ENCODE data around the gene PAX8.
"Not testable (repeated sequence)": the region's sequence is repeated elsewhere in the genome, so short reads cannot be mapped to it uniquely, and the experiment has no call there.

Gene PAX8

DNA sequence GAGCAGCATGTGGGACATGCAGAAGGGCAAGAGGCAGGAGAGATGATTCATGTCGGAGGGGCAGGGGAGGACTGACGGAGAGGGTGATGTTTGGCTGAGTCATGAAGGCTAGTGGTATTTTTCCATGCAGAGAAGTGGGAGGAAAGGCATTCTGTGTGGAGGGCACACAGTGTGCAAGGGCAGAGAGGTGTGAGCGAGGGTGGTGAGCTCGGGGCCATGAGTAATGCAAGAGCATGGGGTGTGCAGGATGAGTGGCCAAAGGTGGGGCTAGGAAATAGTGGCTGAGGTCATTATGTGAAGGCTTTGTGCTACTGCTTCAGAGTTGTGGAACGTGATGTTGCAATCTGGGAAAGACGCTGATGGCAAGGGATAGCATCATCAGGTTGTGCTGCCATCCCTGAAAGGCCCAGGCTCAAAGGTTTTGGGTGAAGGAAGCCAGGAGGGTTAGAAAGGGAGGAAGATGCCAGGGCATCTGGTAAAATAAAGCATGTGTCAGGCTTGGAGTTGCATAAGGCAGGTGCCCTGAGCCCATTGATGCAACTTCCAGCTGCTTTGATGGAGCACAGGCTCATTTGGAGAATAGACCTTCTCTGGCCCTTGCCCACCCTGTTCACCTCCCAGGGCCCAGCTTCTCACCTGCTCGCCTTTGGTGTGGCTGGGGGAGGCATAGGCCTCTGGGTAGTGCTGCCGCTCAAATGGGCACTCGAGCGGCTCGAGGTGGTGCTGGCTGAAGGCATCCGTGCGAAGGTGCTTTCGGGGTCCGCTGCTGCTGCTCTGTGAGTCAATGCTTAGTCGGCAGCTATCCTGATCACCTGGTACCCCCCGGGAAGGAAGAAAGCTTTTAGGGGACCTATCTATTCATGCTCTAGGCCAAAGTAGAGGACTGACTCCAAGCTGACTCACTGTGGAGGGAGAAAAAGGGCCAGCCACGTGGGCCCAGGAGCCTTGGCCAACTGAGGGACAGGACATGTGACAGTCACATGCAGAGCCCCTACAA lies 37.5 kb downstream of the PAX8 start:
- Mint-ChIP-seq H3K4me3 (peak overlapping the region; percentile 5), H3K4me1 (ENCODE audit: low read depth) (peaks cover 61% of the 10 kb centered on the region), H3K27me3 (no peaks in the 10 kb centered on the region), H3K36me3 (ENCODE audit: low read depth) (peaks cover 42% of the 10 kb centered on the region), H3K9me3 (no peaks in the 10 kb centered on the region), H3K27ac (peak overlapping the region; percentile 93)
- peak; percentile 68 for DNase-seq

GRCh38 chr2:113240150-113240914 lies 38.4 kb downstream of the PAX8 start:
- H3K27ac Mint-ChIP-seq = peak overlapping the region; percentile 93
- H3K27me3 Mint-ChIP-seq = no peaks in the 10 kb centered on the region
- peak overlapping the region; percentile 5 for H3K4me3 Mint-ChIP-seq
- H3K36me3 Mint-ChIP-seq (ENCODE audit: low read depth) = peaks cover 45% of the 10 kb centered on the region
- peaks cover 61% of the 10 kb centered on the region for H3K4me1 Mint-ChIP-seq (ENCODE audit: low read depth)
- H3K9me3 Mint-ChIP-seq = no peaks in the 10 kb centered on the region
- DNase-seq = no peak

DNA sequence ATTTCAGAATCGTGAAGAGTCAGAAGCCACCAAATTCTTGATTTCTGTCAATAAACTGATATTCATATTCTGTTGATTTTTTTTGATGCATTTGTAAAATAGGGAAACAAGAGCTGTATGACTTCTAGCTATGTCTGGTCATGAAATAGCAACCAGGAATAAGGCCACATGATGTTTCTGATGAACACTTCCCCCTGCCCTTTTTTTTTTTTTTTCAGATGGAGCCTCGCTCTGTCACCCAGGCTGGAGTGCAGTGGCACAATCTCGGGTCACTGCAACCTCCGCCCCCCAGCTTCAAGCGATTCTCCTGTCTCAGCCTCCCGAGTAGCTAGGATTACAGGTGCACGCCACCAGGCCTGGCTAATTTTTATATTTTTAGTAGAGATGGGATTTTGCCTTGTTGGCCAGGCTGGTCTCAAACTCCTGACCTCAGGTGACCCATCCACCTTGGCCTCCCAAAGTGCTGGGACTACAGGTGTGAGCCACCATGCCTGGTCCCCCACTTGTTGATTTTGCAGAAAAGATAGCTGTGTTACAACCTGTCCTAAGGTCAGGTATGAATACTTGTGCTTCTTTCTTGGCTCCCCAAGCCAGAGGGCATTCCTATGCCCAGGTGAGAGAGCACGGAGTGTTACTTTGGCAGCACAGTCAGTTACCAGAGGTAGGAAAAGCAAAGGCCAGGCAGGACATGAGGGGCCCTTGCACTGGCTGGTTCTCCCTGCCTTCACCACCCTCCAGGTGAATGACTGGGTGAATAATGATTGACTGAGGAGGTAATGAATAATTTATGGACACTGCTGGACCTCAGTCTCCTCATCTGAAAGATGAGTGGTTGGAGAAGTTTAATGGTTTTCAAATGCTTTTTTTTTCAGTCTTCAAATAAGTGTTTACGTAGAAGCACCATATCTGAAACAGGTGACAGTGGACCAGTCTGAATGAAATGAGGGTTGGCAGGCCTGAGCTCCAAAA lies 39.6 kb downstream of the PAX8 start:
- Mint-ChIP-seq H3K4me1 (ENCODE audit: low read depth) (peaks cover 67% of the 10 kb centered on the region), H3K9me3 (no peaks in the 10 kb centered on the region), H3K27me3 (no peaks in the 10 kb centered on the region), H3K4me3 (no peak overlapping the region), H3K27ac (peak overlapping the region; percentile 66), H3K36me3 (ENCODE audit: low read depth) (peaks cover 46% of the 10 kb centered on the region)
- DNase-seq = no peak

DNA sequence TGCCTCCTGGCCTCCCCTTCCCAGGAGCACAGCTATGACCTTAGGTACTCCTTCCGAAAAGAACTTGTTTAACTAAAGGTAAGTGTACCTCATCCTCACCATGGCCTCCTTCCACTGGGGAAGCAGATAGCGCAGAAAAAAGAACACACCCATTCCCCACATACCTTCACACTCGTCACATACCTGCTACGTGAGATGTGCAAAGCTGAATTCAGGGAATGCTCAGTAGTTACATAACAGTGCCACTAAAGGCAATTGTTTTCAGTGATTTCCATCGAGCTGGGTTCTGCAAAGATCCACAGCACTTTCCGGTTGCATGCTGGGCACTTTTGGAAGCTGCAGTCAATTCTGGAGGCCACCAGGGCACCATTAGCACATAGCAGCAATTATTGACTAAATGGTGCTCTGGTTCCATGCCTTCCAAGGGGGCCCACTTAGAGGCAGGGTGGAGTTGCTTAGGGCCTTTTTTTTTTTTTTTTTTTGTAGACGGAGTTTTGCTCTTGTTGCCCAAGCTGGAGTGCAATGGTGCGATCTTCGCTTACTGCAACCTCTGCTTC lies 41.0 kb downstream of the PAX8 start:
- Mint-ChIP-seq H3K9me3 (no peaks in the 10 kb centered on the region), H3K27ac (peak overlapping the region; percentile 87), H3K27me3 (no peaks in the 10 kb centered on the region), H3K4me3 (peak overlapping the region; percentile 79), H3K4me1 (ENCODE audit: low read depth) (peaks cover 68% of the 10 kb centered on the region), H3K36me3 (ENCODE audit: low read depth) (peaks cover 43% of the 10 kb centered on the region)
- no peak for DNase-seq

DNA sequence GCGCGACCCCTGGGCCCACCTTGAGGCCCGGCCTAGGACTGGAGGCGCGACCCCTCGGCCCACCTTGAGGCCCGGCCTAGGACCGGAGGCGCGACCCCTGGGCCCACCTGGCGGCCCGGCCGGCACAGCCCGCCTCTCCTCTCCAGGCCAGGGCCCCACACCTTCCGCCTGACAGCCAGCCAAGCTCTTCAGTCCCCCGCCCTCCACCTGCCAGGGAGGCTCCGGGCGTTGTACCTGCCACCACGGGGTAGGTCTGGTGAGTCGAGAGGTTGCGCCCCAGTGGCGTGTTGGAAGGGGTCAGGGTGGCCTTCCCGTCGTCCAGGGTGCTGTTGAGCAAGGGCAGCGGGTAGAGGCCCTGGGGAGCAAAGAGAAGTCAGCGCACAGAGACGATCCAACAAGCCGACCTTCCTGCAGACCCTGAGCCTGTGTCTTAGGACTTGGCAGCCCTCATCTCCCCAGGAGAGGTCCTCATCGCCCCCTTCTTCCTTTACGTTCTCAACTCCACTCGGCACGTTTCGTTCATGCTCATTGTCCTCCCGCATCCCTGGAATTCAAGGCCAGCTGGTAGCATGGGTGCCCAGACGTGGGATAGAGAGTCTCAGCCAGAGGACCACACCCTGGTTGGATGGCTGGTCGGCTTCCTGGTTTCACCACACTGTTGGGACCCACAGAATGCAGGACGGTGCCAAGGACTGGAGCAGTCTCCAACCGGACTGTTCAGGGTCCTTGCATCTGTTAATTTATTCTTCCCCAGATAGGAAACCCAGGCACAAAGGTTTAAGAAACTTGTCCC lies 42.2 kb downstream of the PAX8 start:
- no peak for DNase-seq
- Mint-ChIP-seq H3K36me3 (ENCODE audit: low read depth) (peaks cover 37% of the 10 kb centered on the region), H3K27ac (peak overlapping the region; percentile 87), H3K9me3 (no peaks in the 10 kb centered on the region), H3K4me3 (peak overlapping the region; percentile 79), H3K4me1 (ENCODE audit: low read depth) (peaks cover 60% of the 10 kb centered on the region), H3K27me3 (no peaks in the 10 kb centered on the region)

DNA sequence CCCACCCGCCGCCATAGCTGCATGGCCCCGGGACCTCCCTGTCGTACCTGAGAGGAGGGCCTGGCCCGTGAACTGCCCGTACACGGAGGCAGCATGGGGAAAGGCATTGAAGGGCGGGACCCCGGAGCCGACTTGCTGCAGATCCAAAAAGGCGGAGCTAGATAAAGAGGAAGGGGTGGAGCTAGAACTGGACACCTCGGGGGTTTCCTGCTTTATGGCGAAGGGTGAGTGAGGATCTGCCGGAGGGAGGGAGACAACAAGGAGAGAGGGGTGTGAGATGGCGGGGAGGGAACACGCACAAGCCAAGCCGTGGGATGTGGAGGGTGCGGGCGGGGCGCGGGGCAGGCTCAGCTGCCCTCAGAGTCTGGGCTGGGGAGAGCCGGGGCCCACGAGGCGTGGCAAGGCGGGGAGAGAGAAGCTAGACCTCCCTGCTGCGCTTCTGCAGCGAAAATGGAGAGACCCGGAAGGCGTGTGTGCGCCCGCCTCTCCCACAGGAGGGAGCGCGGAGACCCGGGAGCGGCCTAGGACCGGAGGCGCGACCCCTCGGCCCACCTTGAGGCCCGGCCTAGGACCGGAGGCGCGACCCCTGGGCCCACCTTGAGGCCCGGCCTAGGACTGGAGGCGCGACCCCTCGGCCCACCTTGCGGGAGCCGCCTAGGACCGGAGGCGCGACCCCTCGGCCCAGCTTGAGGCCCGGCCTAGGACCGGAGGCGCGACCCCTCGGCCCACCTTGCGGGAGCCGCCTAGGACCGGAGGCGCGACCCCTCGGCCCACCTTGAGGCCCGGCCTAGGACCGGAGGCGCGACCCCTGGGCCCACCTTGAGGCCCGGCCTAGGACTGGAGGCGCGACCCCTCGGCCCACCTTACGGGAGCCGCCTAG lies 43.1 kb downstream of the PAX8 start:
- Mint-ChIP-seq H3K4me1 (ENCODE audit: low read depth) (peaks cover 59% of the 10 kb centered on the region), H3K4me3 (peak overlapping the region; percentile 95)

DNA sequence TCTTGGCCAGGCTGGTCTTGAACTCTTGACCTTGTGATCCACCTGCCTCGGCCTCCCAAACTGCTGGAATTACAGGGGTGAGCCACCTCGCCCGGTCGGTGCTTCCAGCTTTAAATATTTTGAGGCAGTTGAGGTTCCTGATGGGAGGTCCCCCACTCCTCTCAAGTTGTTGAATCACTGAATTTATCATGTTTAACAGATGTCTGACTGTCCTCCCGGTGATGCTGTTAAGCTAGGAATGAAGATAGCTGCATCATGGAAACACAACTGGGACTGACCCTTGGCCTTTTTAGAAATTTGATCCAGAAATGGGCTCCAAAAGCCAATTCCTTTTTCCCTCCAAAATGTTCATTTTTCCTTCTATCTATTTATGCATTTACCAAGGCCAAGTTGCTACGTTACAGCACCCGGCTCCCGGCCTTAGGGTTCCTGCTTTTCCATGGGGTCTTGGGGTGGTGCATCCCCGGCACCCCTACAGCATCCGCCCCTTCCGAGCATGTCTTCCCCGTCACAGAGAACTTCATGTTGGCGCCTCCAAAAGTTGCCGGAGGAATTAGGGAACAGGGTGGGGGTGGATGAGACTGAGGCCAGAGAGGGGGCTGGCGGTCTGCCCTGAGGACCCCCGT lies 43.9 kb downstream of the PAX8 start:
- Mint-ChIP-seq H3K36me3 (ENCODE audit: low read depth) (peaks cover 35% of the 10 kb centered on the region), H3K4me1 (ENCODE audit: low read depth) (peaks cover 56% of the 10 kb centered on the region), H3K27me3 (no peaks in the 10 kb centered on the region), H3K4me3 (peak overlapping the region; percentile 95), H3K9me3 (no peaks in the 10 kb centered on the region), H3K27ac (peak overlapping the region; percentile 99)
- DNase-seq = no peak

More for the DNA sequence above, 43.1 kb downstream of the PAX8 start:
- not testable (repeated sequence) for H3K9me3 Mint-ChIP-seq, H3K27me3 Mint-ChIP-seq
- Mint-ChIP-seq H3K36me3 (ENCODE audit: low read depth) (peaks cover 37% of the 10 kb centered on the region), H3K27ac (peak overlapping the region; percentile 99)
- DNase-seq = peak; percentile 78

- H3K4me3 Mint-ChIP-seq = peak overlapping the region; percentile 95
- peak overlapping the region; percentile 26 for H3K27ac Mint-ChIP-seq
- H3K4me1 Mint-ChIP-seq (ENCODE audit: low read depth) = peaks cover 47% of the 10 kb centered on the region
- DNase-seq = no peak
- H3K27me3 Mint-ChIP-seq = no peaks in the 10 kb centered on the region
- H3K9me3 Mint-ChIP-seq = no peaks in the 10 kb centered on the region
- H3K36me3 Mint-ChIP-seq (ENCODE audit: low read depth) = peaks cover 28% of the 10 kb centered on the region
These were observed 44.8 kb downstream of the PAX8 start for GRCh38 chr2:113233593-113234550.

GRCh38 chr2:113232740-113233139 lies 46.0 kb downstream of the PAX8 start:
- no peaks in the 10 kb centered on the region for H3K27me3 Mint-ChIP-seq
- H3K4me1 Mint-ChIP-seq (ENCODE audit: low read depth) = peaks cover 40% of the 10 kb centered on the region
- H3K27ac Mint-ChIP-seq = no peak overlapping the region
- peaks cover 18% of the 10 kb centered on the region for H3K36me3 Mint-ChIP-seq (ENCODE audit: low read depth)
- no peak for DNase-seq
- H3K4me3 Mint-ChIP-seq = no peak overlapping the region
- H3K9me3 Mint-ChIP-seq = no peaks in the 10 kb centered on the region

GRCh38 chr2:113232123-113232522 lies 46.6 kb downstream of the PAX8 start:
- H3K36me3 Mint-ChIP-seq (ENCODE audit: low read depth) = peaks cover 11% of the 10 kb centered on the region
- peaks cover 34% of the 10 kb centered on the region for H3K4me1 Mint-ChIP-seq (ENCODE audit: low read depth)
- H3K27me3 Mint-ChIP-seq = no peaks in the 10 kb centered on the region
- DNase-seq = no peak
- H3K27ac Mint-ChIP-seq = no peak overlapping the region
- H3K9me3 Mint-ChIP-seq = no peaks in the 10 kb centered on the region
- no peak overlapping the region for H3K4me3 Mint-ChIP-seq

- no peak overlapping the region for H3K27ac Mint-ChIP-seq
These were observed 47.7 kb downstream of the PAX8 start for GRCh38 chr2:113231064-113231463.

More at GRCh38 chr2:113231064-113231463, 47.7 kb downstream of the PAX8 start:
- Mint-ChIP-seq H3K4me3 (no peak overlapping the region), H3K4me1 (ENCODE audit: low read depth) (peaks cover 26% of the 10 kb centered on the region), H3K36me3 (ENCODE audit: low read depth) (peaks cover 4% of the 10 kb centered on the region), H3K9me3 (no peaks in the 10 kb centered on the region), H3K27me3 (no peaks in the 10 kb centered on the region)
- DNase-seq = no peak
